Parathyroid adenoma (tissue), 2 donors: ENCODE data around the gene C2orf68.

Experiments
- H2AFZ ChIP-seq: fragments of 300-600 bp; sonication (generic); one replicate; pipeline ENCODE4 v1.7.0; 2017; ENCODE audit warnings: antibody characterized with exemption, mild to moderate bottlenecking
- H3K27ac ChIP-seq: fragments of 300-600 bp; sonication (generic); one replicate; pipeline ENCODE4 v1.7.0; 2017
- H3K27me3 ChIP-seq: fragments of 300-600 bp; sonication (generic); one replicate; pipeline ENCODE4 v1.7.0; 2017; ENCODE audit warnings: low read length; ENCODE audit not compliant: control insufficient read depth, insufficient read depth
- H3K36me3 ChIP-seq: fragments of 300-600 bp; sonication (generic); one replicate; pipeline ENCODE4 v1.7.0; 2017; ENCODE audit warnings: low read length; ENCODE audit not compliant: control insufficient read depth, insufficient read depth
- H3K4me1 ChIP-seq: fragments of 300-600 bp; sonication (generic); one replicate; pipeline ENCODE4 v1.7.0; 2017; ENCODE audit warnings: control low read depth
- H3K4me2 ChIP-seq: fragments of 300-600 bp; sonication (generic); one replicate; pipeline ENCODE4 v1.7.0; 2017; ENCODE audit warnings: low read length
- H3K4me3 ChIP-seq: fragments of 300-600 bp; sonication (generic); one replicate; pipeline ENCODE4 v1.7.0; 2017; ENCODE audit warnings: low read depth, low read length
- H3K79me2 ChIP-seq: fragments of 300-600 bp; sonication (generic); one replicate; pipeline ENCODE4 v1.7.0; 2017; ENCODE audit warnings: control low read depth
- H3K9ac ChIP-seq: fragments of 300-600 bp; sonication (generic); one replicate; pipeline ENCODE4 v1.7.0; 2017; ENCODE audit warnings: mild to moderate bottlenecking
- H3K9me3 ChIP-seq: fragments of 300-600 bp; sonication (generic); one replicate; pipeline ENCODE4 v1.7.0; 2017; ENCODE audit warnings: low read length; ENCODE audit not compliant: control insufficient read depth
- TF ChIP-seq, protein P1 (sequence below): fragments of 300-600 bp; sonication (generic); IDR thresholded peaks from one replicate; pipeline ENCODE4 v1.7.0; 2017; ENCODE audit warnings: antibody characterized with exemption, mild to moderate bottlenecking
- donor health status: primary hyperparathyroidism.

Gene C2orf68

DNA sequence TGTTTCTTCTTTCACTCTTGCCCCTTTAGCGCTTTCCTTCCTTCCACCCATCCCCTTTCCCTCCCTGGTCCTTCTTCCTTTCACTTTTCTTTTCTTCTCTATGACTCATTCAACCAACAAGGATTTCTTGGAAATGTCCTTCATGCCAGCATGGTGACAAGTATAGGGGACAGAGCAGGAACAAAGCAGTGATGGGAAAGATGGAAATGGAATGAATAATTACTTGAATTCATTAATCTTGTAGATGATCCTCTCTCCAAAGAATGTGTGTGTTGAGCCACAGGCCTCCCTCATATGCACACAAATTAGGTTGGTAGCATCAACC is 26.1 kb downstream of the C2orf68 start:
- Histone ChIP-seq H3K79me2 (peaks cover 15% of the 10 kb centered on the region), H3K4me2 (no peak overlapping the region), H3K27me3 (no peaks in the 10 kb centered on the region), H3K4me1 (peaks cover 7% of the 10 kb centered on the region), H2AFZ (no peak overlapping the region), H3K9ac (no peak overlapping the region), H3K9me3 (no peaks in the 10 kb centered on the region), H3K4me3 (no peak overlapping the region), H3K36me3 (no peaks in the 10 kb centered on the region), H3K27ac (peak overlapping the region; percentile 65)
- TF ChIP-seq, protein P1, sequence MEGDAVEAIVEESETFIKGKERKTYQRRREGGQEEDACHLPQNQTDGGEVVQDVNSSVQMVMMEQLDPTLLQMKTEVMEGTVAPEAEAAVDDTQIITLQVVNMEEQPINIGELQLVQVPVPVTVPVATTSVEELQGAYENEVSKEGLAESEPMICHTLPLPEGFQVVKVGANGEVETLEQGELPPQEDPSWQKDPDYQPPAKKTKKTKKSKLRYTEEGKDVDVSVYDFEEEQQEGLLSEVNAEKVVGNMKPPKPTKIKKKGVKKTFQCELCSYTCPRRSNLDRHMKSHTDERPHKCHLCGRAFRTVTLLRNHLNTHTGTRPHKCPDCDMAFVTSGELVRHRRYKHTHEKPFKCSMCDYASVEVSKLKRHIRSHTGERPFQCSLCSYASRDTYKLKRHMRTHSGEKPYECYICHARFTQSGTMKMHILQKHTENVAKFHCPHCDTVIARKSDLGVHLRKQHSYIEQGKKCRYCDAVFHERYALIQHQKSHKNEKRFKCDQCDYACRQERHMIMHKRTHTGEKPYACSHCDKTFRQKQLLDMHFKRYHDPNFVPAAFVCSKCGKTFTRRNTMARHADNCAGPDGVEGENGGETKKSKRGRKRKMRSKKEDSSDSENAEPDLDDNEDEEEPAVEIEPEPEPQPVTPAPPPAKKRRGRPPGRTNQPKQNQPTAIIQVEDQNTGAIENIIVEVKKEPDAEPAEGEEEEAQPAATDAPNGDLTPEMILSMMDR, result no peak

DNA sequence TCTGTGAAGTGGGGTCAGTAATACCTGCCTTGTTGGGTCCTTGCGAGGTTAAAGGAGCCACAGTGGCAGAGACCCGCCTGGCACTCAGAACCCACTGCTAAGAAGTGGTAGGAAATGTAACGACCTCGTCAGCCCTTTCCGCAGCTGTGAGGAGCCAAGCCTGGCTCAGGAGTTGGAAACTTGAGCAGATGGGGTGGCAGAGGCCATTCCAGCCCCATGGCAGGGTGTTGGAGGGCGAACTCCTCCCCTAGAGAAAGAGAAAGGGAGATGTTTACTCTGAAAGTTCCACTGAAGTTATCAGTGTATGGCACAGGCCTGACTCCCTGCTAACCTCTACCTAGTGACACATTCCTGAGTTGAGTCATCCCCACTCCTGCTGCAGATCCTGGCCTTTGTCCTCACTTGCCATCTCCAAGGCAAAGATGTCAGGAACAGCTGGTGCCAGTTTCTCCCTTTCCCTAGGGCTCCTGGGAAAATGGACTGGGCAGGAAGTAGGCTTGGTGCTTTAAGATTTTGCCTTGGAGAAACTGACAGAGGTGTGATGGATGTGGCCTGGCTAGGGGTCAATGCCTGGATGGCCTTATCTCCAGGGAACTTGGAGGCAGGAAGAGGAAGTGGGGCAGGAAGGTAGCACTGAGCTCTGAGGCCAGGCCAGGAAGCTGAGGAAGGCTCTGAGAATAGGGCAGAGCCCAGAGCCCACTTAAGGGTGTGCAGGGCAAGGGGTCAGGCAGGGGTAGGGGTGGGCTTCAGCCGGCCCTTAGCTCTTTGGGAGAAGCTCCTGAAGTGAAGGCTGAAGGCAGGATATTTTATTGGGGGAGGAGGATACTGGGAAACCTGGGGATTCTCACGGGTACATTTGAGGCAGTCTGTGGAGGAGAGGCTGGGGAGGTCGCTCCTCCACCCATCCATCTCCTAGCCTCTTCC is 26.7 kb downstream of the C2orf68 start:
- Histone ChIP-seq H3K27ac (peak overlapping the region; percentile 65), H3K4me3 (peak overlapping the region; percentile 12), H3K9me3 (no peaks in the 10 kb centered on the region), H3K27me3 (no peaks in the 10 kb centered on the region), H3K79me2 (peaks cover 15% of the 10 kb centered on the region), H3K36me3 (no peaks in the 10 kb centered on the region), H3K4me1 (peaks cover 7% of the 10 kb centered on the region), H2AFZ (peak overlapping the region; percentile 39), H3K4me2 (peak overlapping the region; percentile 32), H3K9ac (no peak overlapping the region)
- TF ChIP-seq, protein P1, result no peak

DNA sequence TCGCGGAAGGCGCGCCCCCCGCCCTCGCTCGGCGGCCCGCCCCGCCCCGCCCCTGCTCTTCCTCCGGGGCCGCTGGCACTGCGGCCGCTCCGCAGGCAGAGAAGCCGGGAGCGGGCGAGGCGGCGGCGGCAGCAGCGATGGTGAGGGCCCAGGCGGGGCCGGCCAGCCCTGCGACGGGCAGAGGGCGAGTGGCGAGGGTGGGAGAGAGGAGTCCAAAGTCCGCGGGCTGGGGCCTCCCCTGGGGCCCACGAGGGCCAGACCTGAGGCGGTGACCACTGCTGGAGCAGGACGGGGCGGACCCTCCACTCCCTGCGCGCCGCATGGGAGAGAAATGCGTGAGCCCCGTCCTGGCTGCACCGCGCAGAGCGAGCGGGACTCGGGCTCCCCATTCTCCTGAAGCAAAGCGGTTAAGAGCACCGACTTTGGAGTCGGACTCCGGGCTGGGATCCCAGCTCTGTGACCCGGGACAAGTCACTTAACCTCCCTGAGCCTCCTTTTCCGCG is 27.5 kb downstream of the C2orf68 start, which contains the start of gene VAMP5:
Gene VAMP5, plus strand, starts transcription at position 78 of the 503 bp plus-strand sequence. Its CDS starts 60 bp downstream, at position 138.
- Histone ChIP-seq H3K36me3 (no peaks in the 10 kb centered on the region), H2AFZ (peak within 1 kb of the TSS; percentile 39), H3K79me2 (peaks cover 11% of the 10 kb centered on the region), H3K9ac (no peak within 1 kb of the TSS), H3K4me1 (peaks cover 7% of the 10 kb centered on the region), H3K27ac (peak within 1 kb of the TSS; percentile 65), H3K27me3 (no peaks in the 10 kb centered on the region), H3K4me3 (peak within 1 kb of the TSS; percentile 12), H3K4me2 (peak within 1 kb of the TSS; percentile 32), H3K9me3 (no peaks in the 10 kb centered on the region)
- TF ChIP-seq, protein P1, result no peak

DNA sequence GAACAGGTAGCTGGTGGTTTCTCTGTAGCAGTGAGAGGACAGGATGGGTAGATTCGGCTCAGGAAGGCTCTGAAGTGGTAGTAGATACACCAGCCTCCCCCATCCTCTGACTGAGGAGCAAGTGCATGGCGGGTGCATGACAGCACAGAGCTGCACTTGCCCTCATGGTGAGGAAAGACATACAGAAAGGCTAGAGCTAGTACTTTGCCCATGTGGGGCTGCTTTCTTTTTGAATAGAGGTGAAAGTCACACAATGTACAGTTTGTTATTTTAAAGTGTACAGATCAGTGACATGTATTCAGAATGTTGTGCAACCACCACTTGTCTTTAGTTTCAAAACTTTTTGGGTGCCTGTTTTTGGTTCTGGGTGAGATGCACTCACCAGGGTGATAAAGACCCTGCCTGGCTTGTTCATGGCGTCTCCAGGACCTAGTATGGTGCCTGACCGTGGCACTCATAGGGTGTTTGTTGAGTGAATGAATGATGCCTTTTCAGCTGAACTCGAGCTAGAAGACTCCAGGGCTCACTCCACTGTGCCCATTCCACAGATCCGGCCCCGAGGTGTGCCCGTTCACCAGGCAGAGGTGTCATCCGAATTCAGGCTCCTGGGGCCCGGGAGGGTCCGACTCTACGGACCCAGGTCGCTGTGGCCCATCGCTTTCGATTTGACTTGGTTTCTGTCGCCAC is 28.1 kb downstream of the C2orf68 start:
- H3K27me3 ChIP-seq, result no peaks in the 10 kb centered on the region
- no peak overlapping the region for H3K9ac ChIP-seq
- H3K27ac ChIP-seq, result peak overlapping the region; percentile 64
- peak overlapping the region; percentile 12 for H3K4me3 ChIP-seq
- H3K79me2 ChIP-seq, result peaks cover 7% of the 10 kb centered on the region
- peaks cover 9% of the 10 kb centered on the region for H3K4me1 ChIP-seq
- H3K4me2 ChIP-seq, result peak overlapping the region; percentile 27
- no peaks in the 10 kb centered on the region for H3K36me3 ChIP-seq
- TF ChIP-seq, protein P1, result no peak
- no peak overlapping the region for H2AFZ ChIP-seq
- H3K9me3 ChIP-seq, result no peaks in the 10 kb centered on the region
